ENCODE data around the gene LRRC18. TPM values are rescaled to one million over a fixed set of nuclear protein-coding genes. Genes with fewer than 3 reads are reported as not detected.
A peak's percentile ranks its signal among the peaks of the same experiment; 100 is the strongest.

LRRC18 gene
- total and polyA plus RNA-seq, 2 donors (not counting 1 experiment from before 2014, with no cell fraction given) = not detected

DNA sequence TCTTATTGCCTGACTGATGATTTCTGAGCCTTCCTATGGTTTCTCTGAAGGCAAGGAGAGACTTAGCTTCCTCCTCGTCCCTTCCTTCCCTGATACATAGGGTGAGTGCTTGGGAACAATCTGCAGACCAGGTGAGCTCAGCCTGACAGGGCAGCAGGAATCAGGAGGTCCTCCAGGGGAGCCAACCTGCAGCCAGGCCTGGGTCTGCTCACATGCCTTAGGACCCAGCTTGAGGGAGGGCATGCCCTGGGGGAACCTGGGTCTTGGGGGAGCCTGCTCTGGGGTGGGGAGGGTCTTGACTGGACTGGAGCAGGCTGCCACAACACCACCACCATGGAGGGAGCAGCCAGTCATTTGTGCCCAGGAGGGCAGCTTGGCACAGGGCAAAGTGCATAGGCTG is 57.7 kb downstream of the LRRC18 start:
- H3K9me3 ChIP-seq (ENCODE audit: control extremely low read depth in 1 of 3, control insufficient read depth in 2 of 3, insufficient read depth in 1 of 3, low read length in 2 of 3) = peaks cover 0 to 6% (median 0%) of the 10 kb centered on the region in 3 donors
- no peak overlapping the region for H3K27ac ChIP-seq (ENCODE audit: low read length in 2 of 2)
- H3K4me2 ChIP-seq (replicated peaks; ENCODE audit: low read depth, low read length, poor library complexity, severe bottlenecking) = no peak overlapping the region
- no peaks in the 10 kb centered on the region for H3K4me1 ChIP-seq (ENCODE audit: control insufficient read depth in 2 of 2, insufficient read depth in 2 of 2, low read length in 2 of 2)
- H3K27ac Mint-ChIP-seq = peak overlapping the region; percentile 10
- H3K4me3 Mint-ChIP-seq = no peak overlapping the region
- no peak overlapping the region for H3K4me3 ChIP-seq (ENCODE audit: control extremely low read depth in 1 of 5, extremely low read depth in 1 of 5, insufficient read depth in 1 of 5, low read depth in 2 of 5, low read length in 4 of 5)
- DNase-seq (no peak), ATAC-seq (ENCODE audit: low read depth) (no peak)
- peaks cover 1 to 93% of the 10 kb centered on the region in 2 experiments for H3K36me3 ChIP-seq (replicated peaks in 1 of 2; ENCODE audit: control extremely low read depth in 1 of 2, control insufficient read depth in 1 of 2, extremely low read depth in 1 of 2, insufficient read depth in 2 of 2, low read length in 1 of 2)
- H3K9me3 Mint-ChIP-seq (ENCODE audit: insufficient read depth) = no peaks in the 10 kb centered on the region
- CTCF ChIA-PET = no interaction called here
- no CpG with 5 or more reads among the region's 1 CpG for WGBS (ENCODE audit: insufficient coverage)
- no peaks in the 10 kb centered on the region for H3K27me3 ChIP-seq (replicated peaks in 1 of 4; ENCODE audit: control extremely low read depth in 1 of 4, control insufficient read depth in 3 of 4, insufficient read depth in 4 of 4, low read length in 3 of 4)
- H4K20me1 ChIP-seq (ENCODE audit: control insufficient read depth, insufficient read depth, low read length, poor library complexity, severe bottlenecking) = peaks cover 26% of the 10 kb centered on the region
- intact Hi-C loops (cut with micrococcal nuclease) = no loop called here
- peaks cover 27% of the 10 kb centered on the region for H3K79me2 ChIP-seq (ENCODE audit: control insufficient read depth, insufficient read depth, low read length)
- POLR2A ChIA-PET = no interaction called here
- no peak overlapping the region for H3K9ac ChIP-seq (ENCODE audit: low read length)
- peaks cover 3% of the 10 kb centered on the region for H3K4me1 Mint-ChIP-seq
- no peak overlapping the region for H2AFZ ChIP-seq (ENCODE audit: insufficient read depth, low read depth, low read length, poor library complexity, severe bottlenecking)
- H3K27me3 Mint-ChIP-seq = no peaks in the 10 kb centered on the region
- TF ChIP-seq EZH2 (IDR thresholded peaks at IDR 0.05; ENCODE audit: borderline replicate concordance, insufficient read depth, low read depth, low read length, poor library complexity, severe bottlenecking) = no peak
- TF ChIP-seq, protein P1, sequence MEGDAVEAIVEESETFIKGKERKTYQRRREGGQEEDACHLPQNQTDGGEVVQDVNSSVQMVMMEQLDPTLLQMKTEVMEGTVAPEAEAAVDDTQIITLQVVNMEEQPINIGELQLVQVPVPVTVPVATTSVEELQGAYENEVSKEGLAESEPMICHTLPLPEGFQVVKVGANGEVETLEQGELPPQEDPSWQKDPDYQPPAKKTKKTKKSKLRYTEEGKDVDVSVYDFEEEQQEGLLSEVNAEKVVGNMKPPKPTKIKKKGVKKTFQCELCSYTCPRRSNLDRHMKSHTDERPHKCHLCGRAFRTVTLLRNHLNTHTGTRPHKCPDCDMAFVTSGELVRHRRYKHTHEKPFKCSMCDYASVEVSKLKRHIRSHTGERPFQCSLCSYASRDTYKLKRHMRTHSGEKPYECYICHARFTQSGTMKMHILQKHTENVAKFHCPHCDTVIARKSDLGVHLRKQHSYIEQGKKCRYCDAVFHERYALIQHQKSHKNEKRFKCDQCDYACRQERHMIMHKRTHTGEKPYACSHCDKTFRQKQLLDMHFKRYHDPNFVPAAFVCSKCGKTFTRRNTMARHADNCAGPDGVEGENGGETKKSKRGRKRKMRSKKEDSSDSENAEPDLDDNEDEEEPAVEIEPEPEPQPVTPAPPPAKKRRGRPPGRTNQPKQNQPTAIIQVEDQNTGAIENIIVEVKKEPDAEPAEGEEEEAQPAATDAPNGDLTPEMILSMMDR (IDR thresholded peaks at IDR 0.05) = no peak

DNA sequence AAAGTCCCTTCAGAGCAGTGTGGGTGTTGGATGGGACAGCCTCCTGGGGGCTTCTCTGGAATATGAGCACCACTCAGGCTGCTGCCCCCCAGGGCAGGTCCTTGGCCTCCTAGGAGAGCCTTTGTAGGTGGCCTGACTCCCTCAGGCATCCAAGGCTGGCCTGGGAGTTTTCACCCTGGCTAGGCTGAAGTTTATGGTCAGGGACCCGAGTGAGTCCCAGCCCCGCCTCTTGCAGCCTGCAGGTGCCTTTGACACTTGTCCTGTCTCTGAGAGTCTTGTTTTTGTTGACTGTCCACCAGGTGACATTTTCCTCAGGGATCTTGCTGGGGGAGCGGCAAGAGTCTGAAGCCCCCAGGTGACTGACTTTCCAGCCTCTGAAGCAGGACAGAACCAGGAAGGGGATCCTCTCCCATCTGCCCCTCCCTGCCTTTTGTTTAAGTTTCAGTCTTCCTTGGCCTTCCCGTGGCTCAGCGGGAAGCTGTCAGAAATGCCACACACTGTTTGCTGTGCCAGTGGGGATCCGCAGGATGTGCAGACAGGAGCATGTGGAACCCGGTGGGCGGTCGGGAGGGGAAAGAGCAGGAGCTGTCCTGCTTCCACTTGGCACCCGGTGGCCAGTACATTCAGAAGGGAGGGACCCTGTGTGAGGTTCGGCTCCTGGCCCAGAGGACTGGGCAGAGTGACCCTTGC is 59.5 kb downstream of the LRRC18 start:
- Mint-ChIP-seq H3K27me3 (no peaks in the 10 kb centered on the region), H3K4me1 (peaks cover 3% of the 10 kb centered on the region), H3K9me3 (ENCODE audit: insufficient read depth) (no peaks in the 10 kb centered on the region), H3K27ac (no peak overlapping the region), H3K4me3 (no peak overlapping the region)
- Histone ChIP-seq H2AFZ (ENCODE audit: insufficient read depth, low read depth, low read length, poor library complexity, severe bottlenecking) (no peak overlapping the region), H3K4me1 (ENCODE audit: control insufficient read depth in 2 of 2, insufficient read depth in 2 of 2, low read length in 2 of 2) (no peaks in the 10 kb centered on the region), H3K27ac (ENCODE audit: low read length in 2 of 2) (no peak overlapping the region), H3K9me3 (ENCODE audit: control extremely low read depth in 1 of 3, control insufficient read depth in 2 of 3, insufficient read depth in 1 of 3, low read length in 2 of 3) (peaks cover 0 to 6% (median 0%) of the 10 kb centered on the region in 3 donors), H3K4me2 (replicated peaks; ENCODE audit: low read depth, low read length, poor library complexity, severe bottlenecking) (no peak overlapping the region), H3K4me3 (ENCODE audit: control extremely low read depth in 1 of 5, extremely low read depth in 1 of 5, insufficient read depth in 1 of 5, low read depth in 2 of 5, low read length in 4 of 5) (no peak overlapping the region), H3K27me3 (replicated peaks in 1 of 4; ENCODE audit: control extremely low read depth in 1 of 4, control insufficient read depth in 3 of 4, insufficient read depth in 4 of 4, low read length in 3 of 4) (no peaks in the 10 kb centered on the region), H3K36me3 (replicated peaks in 1 of 2; ENCODE audit: control extremely low read depth in 1 of 2, control insufficient read depth in 1 of 2, extremely low read depth in 1 of 2, insufficient read depth in 2 of 2, low read length in 1 of 2) (peaks cover 1 to 97% of the 10 kb centered on the region in 2 experiments), H3K9ac (ENCODE audit: low read length) (no peak overlapping the region), H3K79me2 (ENCODE audit: control insufficient read depth, insufficient read depth, low read length) (peaks cover 35% of the 10 kb centered on the region), H4K20me1 (ENCODE audit: control insufficient read depth, insufficient read depth, low read length, poor library complexity, severe bottlenecking) (peaks cover 34% of the 10 kb centered on the region)
- intact Hi-C loops (cut with micrococcal nuclease) = no loop called here
- DNase-seq (no peak), ATAC-seq (ENCODE audit: low read depth) (no peak)
- 95% methylated on average over 11 of the region's 11 CpGs for WGBS (ENCODE audit: insufficient coverage)
- CTCF ChIA-PET = no interaction called here
- TF ChIP-seq, protein P1 (IDR thresholded peaks at IDR 0.05) = no peak
- TF ChIP-seq EZH2 (IDR thresholded peaks at IDR 0.05; ENCODE audit: borderline replicate concordance, insufficient read depth, low read depth, low read length, poor library complexity, severe bottlenecking) = no peak
- POLR2A ChIA-PET = no interaction called here
